ENCODE data around the gene CARMIL1.

- no peak for TF ChIP-seq CTCF (conservative IDR thresholded peaks at IDR 0.05 in 1 of 2, IDR thresholded peaks at IDR 0.05 in 1 of 2; ENCODE audit: extremely low read depth in 1 of 2, insufficient read depth in 1 of 2, low read depth in 1 of 2, low read length in 2 of 2)
- no peak for TF ChIP-seq EZH2 (IDR thresholded peaks at IDR 0.05; ENCODE audit: borderline replicate concordance, low read length)
These were observed 17.2 kb downstream of the CARMIL1 start for GRCh38 chr6:25296217-25296905.
